DMS53 treated with DMSO at 0.1 percent for 48 hours (cell line): ENCODE data around the gene DNAJC5.
"Not testable (repeated sequence)": the region's sequence is repeated elsewhere in the genome, so short reads cannot be mapped to it uniquely, and the experiment has no call there.

Source experiments
- DNase-seq: peaks from one replicate; lab custom pipeline; 2025; ENCODE audit not compliant: unreplicated experiment; lab: John Stamatoyannopoulos, UW

DNAJC5 gene

GRCh38 chr20:63861365-63861934 is 33.5 kb upstream of the DNAJC5 start, which contains the start of gene ABHD16B:
TSS of gene ABHD16B (plus strand) at chr20:63861498. CDS start at chr20:63861541, 43 bp downstream.
- no peak for DNase-seq

- DNase-seq = no peak
Measured at GRCh38 chr20:63861981-63862901, 32.7 kb upstream of the DNAJC5 start.

GRCh38 chr20:63863021-63863797 is 31.7 kb upstream of the DNAJC5 start:
- no peak for DNase-seq

- DNase-seq = peak; percentile 76
Measured at GRCh38 chr20:63863798-63864544, 31.0 kb upstream of the DNAJC5 start.

- DNase-seq = no peak
Measured at GRCh38 chr20:63864545-63864977, 30.4 kb upstream of the DNAJC5 start.

- DNase-seq = peak; percentile 99
Measured at GRCh38 chr20:63864978-63865640, 29.8 kb upstream of the DNAJC5 start, which contains the start of gene TPD52L2. TSS of gene TPD52L2 (plus strand) at chr20:63865270. CDS start at chr20:63865366, 96 bp downstream.

- not testable (repeated sequence) for DNase-seq
Measured at GRCh38 chr20:63867042-63867441, 27.9 kb upstream of the DNAJC5 start.

- no peak for DNase-seq
Measured at GRCh38 chr20:63868264-63868663, 26.7 kb upstream of the DNAJC5 start.

GRCh38 chr20:63873477-63873971 is 21.4 kb upstream of the DNAJC5 start:
- no peak for DNase-seq

GRCh38 chr20:63874241-63874640 is 20.7 kb upstream of the DNAJC5 start:
- DNase-seq = not testable (repeated sequence)

- DNase-seq = no peak
Measured at GRCh38 chr20:63876489-63877036, 18.4 kb upstream of the DNAJC5 start.

GRCh38 chr20:63877755-63878470 is 17.0 kb upstream of the DNAJC5 start:
- no peak for DNase-seq

GRCh38 chr20:63878899-63879663 is 15.8 kb upstream of the DNAJC5 start:
- no peak for DNase-seq

- DNase-seq = not testable (repeated sequence)
Measured at GRCh38 chr20:63880901-63881300, 14.0 kb upstream of the DNAJC5 start.

- DNase-seq = no peak
Measured at GRCh38 chr20:63881451-63882226, 13.3 kb upstream of the DNAJC5 start.

GRCh38 chr20:63882257-63883200 is 12.4 kb upstream of the DNAJC5 start:
- no peak for DNase-seq
